ENCODE measurements around the gene USP35. TPM values are rescaled to one million over a fixed set of nuclear protein-coding genes. Genes with fewer than 3 reads are reported as not detected.

Gene USP35
- total RNA-seq, 8 experiments from 2014 or later = 4.3 to 13.4 (median 9.9) TPM

DNA sequence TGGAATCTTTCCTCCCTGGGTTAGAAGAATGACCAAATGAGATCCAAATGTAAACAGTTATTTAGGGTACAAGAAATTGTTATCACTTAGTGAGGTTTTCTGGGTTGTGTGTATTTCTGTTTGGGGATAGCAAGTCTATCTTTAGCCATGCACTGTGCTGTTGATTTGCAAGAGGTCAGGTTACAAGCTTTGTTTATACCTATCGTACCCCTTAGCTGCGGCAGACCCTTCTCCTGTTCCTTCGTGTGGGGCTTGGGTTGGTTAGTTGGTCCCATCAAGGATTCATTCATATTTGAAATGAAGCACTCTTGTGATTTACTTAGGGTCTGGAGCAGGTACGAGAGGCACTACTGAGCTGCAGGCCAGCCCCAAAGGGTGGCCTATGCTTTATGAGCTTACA, 72.6 kb downstream of the USP35 start:
- H3K4me1 ChIP-seq (replicated peaks in 1 of 2) = peaks cover 16 to 32% of the 10 kb centered on the region in 2 donors
- ATAC-seq (replicated peaks in 6 of 8) = no peak
- H3K4me3 ChIP-seq = no peak overlapping the region
- no peak overlapping the region for H3K27ac ChIP-seq
- in situ Hi-C loops (cut with MboI; ENCODE audit: low pct_unique_long_range_greater_than_20kb in 2 of 9, low sequenced_read_pairs in 9 of 9, unreplicated experiment in 9 of 9) = no loop called here
- WGBS, 10 experiments = 61 to 100% (median 80%) methylated on average over 1 to 4 of the region's 4 CpGs; no CpG with 5 or more reads in 3 of the 10 experiments

DNA sequence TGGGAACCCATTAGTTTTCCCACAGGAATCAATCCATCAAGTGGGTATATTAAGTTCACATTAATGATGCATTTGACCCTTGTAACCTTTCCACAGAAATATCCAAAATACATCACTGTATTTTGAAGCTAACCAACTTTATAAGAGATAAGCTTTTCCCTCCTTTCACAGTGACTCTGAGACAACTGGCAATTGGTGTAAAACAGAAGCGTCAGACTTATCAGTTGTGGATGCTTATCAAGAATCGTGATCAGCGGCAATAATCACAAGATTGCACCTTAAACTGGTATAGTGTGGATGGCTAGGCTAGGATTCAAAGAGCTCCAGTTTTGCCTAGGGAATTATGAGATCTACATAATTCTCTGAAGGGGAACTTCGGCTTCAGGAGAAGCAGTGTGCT, 73.1 kb downstream of the USP35 start:
- in situ Hi-C loops (cut with MboI; ENCODE audit: low pct_unique_long_range_greater_than_20kb in 2 of 9, low sequenced_read_pairs in 9 of 9, unreplicated experiment in 9 of 9) = no loop called here
- peaks cover 16 to 32% of the 10 kb centered on the region in 2 donors for H3K4me1 ChIP-seq (replicated peaks in 1 of 2)
- no peak overlapping the region for H3K27ac ChIP-seq
- H3K4me3 ChIP-seq = no peak overlapping the region
- ATAC-seq (replicated peaks in 6 of 8) = no peak
- WGBS, 10 experiments = 70 to 100% (median 85%) methylated on average over 1 to 4 of the region's 4 CpGs

DNA sequence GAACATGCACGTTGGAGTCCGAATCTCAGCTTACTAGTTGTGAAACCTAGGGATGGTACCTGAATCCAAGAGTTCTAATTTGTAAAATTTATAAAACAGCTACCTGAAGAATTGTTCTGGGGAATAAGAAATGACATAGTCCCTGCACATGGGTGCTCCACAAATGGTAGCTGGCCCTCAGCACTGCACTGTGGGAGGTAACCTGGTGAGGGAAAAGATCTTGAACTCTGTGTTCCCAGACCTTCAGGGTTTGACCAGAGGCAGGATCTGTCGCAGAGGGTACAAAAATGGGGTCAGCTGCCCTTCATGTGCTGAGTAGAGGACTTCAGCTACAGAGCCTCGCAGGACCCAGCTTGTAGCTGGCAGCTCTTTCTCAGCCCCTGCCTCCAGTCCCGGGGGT, 73.5 kb downstream of the USP35 start:
- H3K27ac ChIP-seq = no peak overlapping the region
- H3K4me3 ChIP-seq = no peak overlapping the region
- ATAC-seq (replicated peaks in 6 of 8) = no peak
- peaks cover 16 to 32% of the 10 kb centered on the region in 2 donors for H3K4me1 ChIP-seq (replicated peaks in 1 of 2)
- 62 to 100% (median 93%) methylated on average over 1 to 4 of the region's 5 CpGs; no CpG with 5 or more reads in 3 of the 10 experiments for WGBS, 10 experiments
- in situ Hi-C loops (cut with MboI; ENCODE audit: low pct_unique_long_range_greater_than_20kb in 2 of 9, low sequenced_read_pairs in 9 of 9, unreplicated experiment in 9 of 9) = no loop called here

DNA sequence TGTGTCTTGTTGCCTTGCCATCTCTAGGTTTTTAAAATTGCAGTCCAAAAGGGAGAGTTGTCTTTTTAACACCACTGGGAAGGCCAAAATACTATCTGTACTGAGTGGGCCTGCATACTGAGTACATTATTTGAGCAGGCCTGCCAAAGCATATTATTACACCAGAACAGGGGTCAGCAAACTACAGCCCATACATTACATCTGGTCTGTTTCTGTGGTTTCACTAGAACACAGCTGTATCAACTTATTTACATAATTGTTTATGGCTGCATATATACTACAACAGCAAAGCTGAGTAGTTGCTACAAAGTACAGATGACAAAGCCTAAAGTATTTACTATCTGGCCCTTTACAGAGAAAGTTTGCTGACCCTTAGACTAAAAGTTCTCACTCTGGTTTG, 74.0 kb downstream of the USP35 start:
- Histone ChIP-seq H3K27ac (no peak overlapping the region), H3K4me3 (no peak overlapping the region), H3K4me1 (replicated peaks in 1 of 2) (peaks cover 16 to 32% of the 10 kb centered on the region in 2 donors)
- in situ Hi-C loops (cut with MboI; ENCODE audit: low pct_unique_long_range_greater_than_20kb in 2 of 9, low sequenced_read_pairs in 9 of 9, unreplicated experiment in 9 of 9) = no loop called here
- ATAC-seq (replicated peaks in 6 of 8) = peak in 2 of 8 experiments; percentile 29 to 60

Other genes starting within 250 kb of the USP35 start
- gene INTS4, start 194.3 kb upstream of the USP35 start, total RNA-seq = 10 to 100 TPM; 27.0 to 53.2 (median 37.7) TPM
- 1 to 10 TPM in 3 of 8 experiments, under 1 TPM in 5; 0.14 to 2.3 (median 0.74) TPM for gene KCTD14, start 165.6 kb upstream of the USP35 start, total RNA-seq
- gene THRSP, start 125.1 kb upstream of the USP35 start, total RNA-seq = 1 to 10 TPM in 1 of 8 experiments, under 1 TPM in 5, not detected in 2; 0.22 to 1.9 (median 0.48) TPM
- gene NDUFC2, start 109.1 kb upstream of the USP35 start, total RNA-seq = 100 to 1,000 TPM; 215 to 389 (median 268) TPM
- 10 to 100 TPM; 30.6 to 74.1 (median 41.9) TPM for gene ALG8, start 49.3 kb upstream of the USP35 start, total RNA-seq
- gene KCTD21, start 293 bp upstream of the USP35 start, total RNA-seq = 10 to 100 TPM in 1 of 8 experiments, 1 to 10 TPM in 7; 2.8 to 13.0 (median 4.1) TPM
- 10 to 100 TPM in 5 of 8 experiments, 1 to 10 TPM in 3; 2.5 to 44.1 (median 25.6) TPM for gene GAB2, start 228.9 kb downstream of the USP35 start, total RNA-seq